GM18505 (cell line): ENCODE results near the gene KLC1.

Experiments
- ATAC-seq: cut with Tn5 transposase; IDR thresholded peaks from one replicate; pipeline ENCODE4 v1.9.1; 2021; ENCODE audit not compliant: unreplicated experiment
- POLR2A ChIP-seq: IDR thresholded peaks from 4 replicates; pipeline ENCODE4 v1.6.1; 2011; ENCODE audit warnings: borderline replicate concordance; ENCODE audit not compliant: insufficient read depth, insufficient read length; ENCODE audit errors: extremely low read depth

Gene KLC1

GRCh38 chr14:103694572-103695026 lies 65.6 kb downstream of the KLC1 start:
- no peak for ATAC-seq
- no peak for TF ChIP-seq POLR2A

- no peak for TF ChIP-seq POLR2A
Measured at GRCh38 chr14:103695296-103696069, 66.5 kb downstream of the KLC1 start.

GRCh38 chr14:103696070-103696402 lies 67.0 kb downstream of the KLC1 start:
- TF ChIP-seq POLR2A: no peak
- ATAC-seq: no peak

More at GRCh38 chr14:103695296-103696069, 66.5 kb downstream of the KLC1 start:
- ATAC-seq: no peak

- ATAC-seq: no peak
- TF ChIP-seq POLR2A: no peak
Measured at GRCh38 chr14:103696466-103697071, 67.6 kb downstream of the KLC1 start.

- TF ChIP-seq POLR2A: no peak
- ATAC-seq: no peak
Measured at GRCh38 chr14:103697206-103697602, 68.2 kb downstream of the KLC1 start.

GRCh38 chr14:103697603-103698379 lies 68.8 kb downstream of the KLC1 start:
- peak; percentile 8 for TF ChIP-seq POLR2A
- no peak for ATAC-seq

- TF ChIP-seq POLR2A: no peak
- no peak for ATAC-seq
Measured at GRCh38 chr14:103698380-103699260, 69.6 kb downstream of the KLC1 start.

- no peak for TF ChIP-seq POLR2A
Measured at GRCh38 chr14:103699261-103699661, 70.2 kb downstream of the KLC1 start.

GRCh38 chr14:103699901-103700752 lies 71.1 kb downstream of the KLC1 start:
- ATAC-seq: no peak
- no peak for TF ChIP-seq POLR2A

More at GRCh38 chr14:103699261-103699661, 70.2 kb downstream of the KLC1 start:
- no peak for ATAC-seq

GRCh38 chr14:103700753-103701490 lies 71.9 kb downstream of the KLC1 start:
- no peak for ATAC-seq
- no peak for TF ChIP-seq POLR2A

GRCh38 chr14:103702095-103702494 lies 73.1 kb downstream of the KLC1 start:
- no peak for TF ChIP-seq POLR2A
- no peak for ATAC-seq
